ENCODE results near the gene GALNT2. TPM values are rescaled to one million over a fixed set of nuclear protein-coding genes. Genes with fewer than 3 reads are reported as not detected.

The GALNT2 gene
- total and polyA plus RNA-seq, 2 donors (not counting 1 experiment from before 2014, with no cell fraction given): 19.0 to 184 TPM

DNA sequence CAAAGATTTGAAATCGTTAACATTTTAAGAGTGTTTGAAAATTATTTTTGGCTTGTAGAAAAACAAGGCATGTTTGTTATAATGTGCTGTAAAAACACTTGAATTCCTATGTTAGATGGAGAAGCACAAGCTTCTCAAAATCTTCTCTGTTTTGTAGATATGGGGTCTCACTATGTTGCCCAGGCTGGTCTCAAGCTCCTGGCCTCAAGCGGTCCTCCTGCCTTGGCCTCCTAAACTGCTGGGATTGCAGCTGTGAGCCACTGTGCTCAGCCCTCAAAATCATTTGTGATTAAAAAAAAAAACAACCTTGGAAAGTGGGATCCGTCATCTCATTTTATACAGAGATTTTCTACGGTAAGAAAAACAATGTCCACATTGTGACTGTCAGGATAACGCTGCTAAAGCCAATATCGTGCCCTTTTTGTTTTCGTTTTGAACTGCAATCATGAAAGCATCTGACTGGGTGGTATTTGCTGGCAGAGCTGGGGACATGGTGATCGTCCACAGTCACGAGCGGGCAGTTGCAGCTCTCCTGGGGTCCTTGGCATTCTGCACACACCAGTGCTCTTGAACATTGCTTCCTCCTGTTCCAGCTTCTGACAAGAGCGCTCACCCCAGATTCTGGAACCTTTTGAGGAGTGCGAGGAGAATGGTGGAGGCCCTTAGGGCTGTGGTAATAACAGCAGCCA lies 246.6 kb downstream of the GALNT2 start:
- H3K4me1 Mint-ChIP-seq: peaks cover 5% of the 10 kb centered on the region
- ChIA-PET CTCF (interaction anchor here (0.7 to 13.9 kb wide), 4 partner anchors 9 to 654 kb away, joined by 3 to 265 read pairs (median 6); no protein-coding TSS in a partner anchor), POLR2A (no interaction called here)
- Histone ChIP-seq H3K9me3 (ENCODE audit: control extremely low read depth in 1 of 3, control insufficient read depth in 2 of 3, insufficient read depth in 1 of 3, low read length in 2 of 3) (no peaks in the 10 kb centered on the region), H3K27ac (ENCODE audit: low read length in 2 of 2) (no peak overlapping the region), H3K79me2 (ENCODE audit: control insufficient read depth, insufficient read depth, low read length) (no peaks in the 10 kb centered on the region), H3K9ac (ENCODE audit: low read length) (no peak overlapping the region), H3K4me3 (ENCODE audit: control extremely low read depth in 1 of 5, extremely low read depth in 1 of 5, insufficient read depth in 1 of 5, low read depth in 2 of 5, low read length in 4 of 5) (no peak overlapping the region), H3K27me3 (replicated peaks in 1 of 4; ENCODE audit: control extremely low read depth in 1 of 4, control insufficient read depth in 3 of 4, insufficient read depth in 4 of 4, low read length in 3 of 4) (no peaks in the 10 kb centered on the region), H2AFZ (ENCODE audit: insufficient read depth, low read depth, low read length, poor library complexity, severe bottlenecking) (no peak overlapping the region), H3K4me2 (replicated peaks; ENCODE audit: low read depth, low read length, poor library complexity, severe bottlenecking) (no peak overlapping the region), H3K4me1 (ENCODE audit: control insufficient read depth in 2 of 2, insufficient read depth in 2 of 2, low read length in 2 of 2) (peaks cover 0 to 6% of the 10 kb centered on the region in 2 donors), H3K36me3 (replicated peaks in 1 of 2; ENCODE audit: control extremely low read depth in 1 of 2, control insufficient read depth in 1 of 2, extremely low read depth in 1 of 2, insufficient read depth in 2 of 2, low read length in 1 of 2) (no peaks in the 10 kb centered on the region), H4K20me1 (ENCODE audit: control insufficient read depth, insufficient read depth, low read length, poor library complexity, severe bottlenecking) (no peaks in the 10 kb centered on the region)
- TF ChIP-seq, protein P1, sequence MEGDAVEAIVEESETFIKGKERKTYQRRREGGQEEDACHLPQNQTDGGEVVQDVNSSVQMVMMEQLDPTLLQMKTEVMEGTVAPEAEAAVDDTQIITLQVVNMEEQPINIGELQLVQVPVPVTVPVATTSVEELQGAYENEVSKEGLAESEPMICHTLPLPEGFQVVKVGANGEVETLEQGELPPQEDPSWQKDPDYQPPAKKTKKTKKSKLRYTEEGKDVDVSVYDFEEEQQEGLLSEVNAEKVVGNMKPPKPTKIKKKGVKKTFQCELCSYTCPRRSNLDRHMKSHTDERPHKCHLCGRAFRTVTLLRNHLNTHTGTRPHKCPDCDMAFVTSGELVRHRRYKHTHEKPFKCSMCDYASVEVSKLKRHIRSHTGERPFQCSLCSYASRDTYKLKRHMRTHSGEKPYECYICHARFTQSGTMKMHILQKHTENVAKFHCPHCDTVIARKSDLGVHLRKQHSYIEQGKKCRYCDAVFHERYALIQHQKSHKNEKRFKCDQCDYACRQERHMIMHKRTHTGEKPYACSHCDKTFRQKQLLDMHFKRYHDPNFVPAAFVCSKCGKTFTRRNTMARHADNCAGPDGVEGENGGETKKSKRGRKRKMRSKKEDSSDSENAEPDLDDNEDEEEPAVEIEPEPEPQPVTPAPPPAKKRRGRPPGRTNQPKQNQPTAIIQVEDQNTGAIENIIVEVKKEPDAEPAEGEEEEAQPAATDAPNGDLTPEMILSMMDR (IDR thresholded peaks at IDR 0.05): no peak
- TF ChIP-seq EZH2 (IDR thresholded peaks at IDR 0.05; ENCODE audit: borderline replicate concordance, insufficient read depth, low read depth, low read length, poor library complexity, severe bottlenecking): no peak
- no peak overlapping the region for H3K4me3 Mint-ChIP-seq
- DNase-seq (no peak), ATAC-seq (ENCODE audit: low read depth) (no peak)
- intact Hi-C loops (cut with micrococcal nuclease): loop anchor here (5.0 to 10.0 kb wide), 2 partner anchors 146 to 1649 kb away; no protein-coding TSS in a partner anchor
- H3K27ac Mint-ChIP-seq: no peak overlapping the region
- H3K9me3 Mint-ChIP-seq (ENCODE audit: insufficient read depth): no peaks in the 10 kb centered on the region
- H3K27me3 Mint-ChIP-seq: peaks cover 11% of the 10 kb centered on the region
- WGBS (ENCODE audit: insufficient coverage): 79% methylated on average over 11 of the region's 12 CpGs

DNA sequence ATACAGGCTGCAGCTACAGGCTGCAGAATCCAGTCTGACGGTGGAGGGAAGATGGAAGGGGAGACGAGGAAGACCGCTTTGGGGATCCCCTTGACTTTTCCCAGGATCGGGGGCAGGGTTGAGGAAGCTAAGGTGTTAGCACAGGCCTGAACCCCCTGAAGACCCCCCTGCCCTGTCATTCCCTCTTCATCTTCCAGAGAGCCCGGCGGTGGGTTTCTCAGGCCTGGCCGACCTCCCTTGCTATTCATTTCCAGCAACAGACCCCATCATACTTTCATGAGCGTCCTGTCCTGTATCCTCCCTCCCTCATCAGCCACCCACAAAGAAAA lies 247.1 kb downstream of the GALNT2 start:
- peaks cover 11% of the 10 kb centered on the region for H3K27me3 Mint-ChIP-seq
- peaks cover 0 to 6% of the 10 kb centered on the region in 2 donors for H3K4me1 ChIP-seq (ENCODE audit: control insufficient read depth in 2 of 2, insufficient read depth in 2 of 2, low read length in 2 of 2)
- WGBS (ENCODE audit: insufficient coverage): 95% methylated on average over 4 of the region's 8 CpGs
- H3K9ac ChIP-seq (ENCODE audit: low read length): no peak overlapping the region
- H3K27ac Mint-ChIP-seq: no peak overlapping the region
- no peak overlapping the region for H3K4me2 ChIP-seq (replicated peaks; ENCODE audit: low read depth, low read length, poor library complexity, severe bottlenecking)
- ChIA-PET CTCF (interaction anchor here (0.7 to 13.9 kb wide), 5 partner anchors 9 to 655 kb away, joined by 3 to 265 read pairs (median 5); no protein-coding TSS in a partner anchor), POLR2A (no interaction called here)
- intact Hi-C loops (cut with micrococcal nuclease): loop anchor here (5.0 to 10.0 kb wide), 2 partner anchors 147 to 1649 kb away; no protein-coding TSS in a partner anchor
- no peak overlapping the region for H3K4me3 Mint-ChIP-seq
- no peaks in the 10 kb centered on the region for H3K79me2 ChIP-seq (ENCODE audit: control insufficient read depth, insufficient read depth, low read length)
- no peaks in the 10 kb centered on the region for H3K9me3 ChIP-seq (ENCODE audit: control extremely low read depth in 1 of 3, control insufficient read depth in 2 of 3, insufficient read depth in 1 of 3, low read length in 2 of 3)
- DNase-seq (no peak), ATAC-seq (ENCODE audit: low read depth) (no peak)
- H3K36me3 ChIP-seq (replicated peaks in 1 of 2; ENCODE audit: control extremely low read depth in 1 of 2, control insufficient read depth in 1 of 2, extremely low read depth in 1 of 2, insufficient read depth in 2 of 2, low read length in 1 of 2): no peaks in the 10 kb centered on the region
- no peaks in the 10 kb centered on the region for H3K9me3 Mint-ChIP-seq (ENCODE audit: insufficient read depth)
- no peak overlapping the region for H3K27ac ChIP-seq (ENCODE audit: low read length in 2 of 2)
- no peaks in the 10 kb centered on the region for H4K20me1 ChIP-seq (ENCODE audit: control insufficient read depth, insufficient read depth, low read length, poor library complexity, severe bottlenecking)
- H3K27me3 ChIP-seq (replicated peaks in 1 of 4; ENCODE audit: control extremely low read depth in 1 of 4, control insufficient read depth in 3 of 4, insufficient read depth in 4 of 4, low read length in 3 of 4): no peaks in the 10 kb centered on the region
- no peak overlapping the region for H2AFZ ChIP-seq (ENCODE audit: insufficient read depth, low read depth, low read length, poor library complexity, severe bottlenecking)
- H3K4me1 Mint-ChIP-seq: peaks cover 5% of the 10 kb centered on the region
- no peak overlapping the region for H3K4me3 ChIP-seq (ENCODE audit: control extremely low read depth in 1 of 5, extremely low read depth in 1 of 5, insufficient read depth in 1 of 5, low read depth in 2 of 5, low read length in 4 of 5)
- TF ChIP-seq, protein P1 (IDR thresholded peaks at IDR 0.05): no peak
- no peak for TF ChIP-seq EZH2 (IDR thresholded peaks at IDR 0.05; ENCODE audit: borderline replicate concordance, insufficient read depth, low read depth, low read length, poor library complexity, severe bottlenecking)
